Activated naive CD8-positive, alpha-beta T cell (primary cell): ENCODE data around the gene YWHAB.

Experiments
- H3K27ac Mint-ChIP-seq: one replicate; pipeline ENCODE4 v1.8.0; 2021; ENCODE audit warnings: mixed read lengths
- H3K27me3 Mint-ChIP-seq: one replicate; pipeline ENCODE4 v1.8.0; 2021; ENCODE audit warnings: mixed read lengths
- H3K36me3 Mint-ChIP-seq: one replicate; pipeline ENCODE4 v1.8.0; 2021; ENCODE audit warnings: mixed read lengths
- H3K4me1 Mint-ChIP-seq: one replicate; pipeline ENCODE4 v1.8.0; 2021; ENCODE audit warnings: low read depth, mixed read lengths
- H3K4me3 Mint-ChIP-seq: one replicate; pipeline ENCODE4 v1.8.0; 2021; ENCODE audit warnings: mild to moderate bottlenecking, mixed read lengths
- H3K9me3 Mint-ChIP-seq: one replicate; pipeline ENCODE4 v1.8.0; 2021; ENCODE audit warnings: low read depth, mixed read lengths

The YWHAB gene

DNA sequence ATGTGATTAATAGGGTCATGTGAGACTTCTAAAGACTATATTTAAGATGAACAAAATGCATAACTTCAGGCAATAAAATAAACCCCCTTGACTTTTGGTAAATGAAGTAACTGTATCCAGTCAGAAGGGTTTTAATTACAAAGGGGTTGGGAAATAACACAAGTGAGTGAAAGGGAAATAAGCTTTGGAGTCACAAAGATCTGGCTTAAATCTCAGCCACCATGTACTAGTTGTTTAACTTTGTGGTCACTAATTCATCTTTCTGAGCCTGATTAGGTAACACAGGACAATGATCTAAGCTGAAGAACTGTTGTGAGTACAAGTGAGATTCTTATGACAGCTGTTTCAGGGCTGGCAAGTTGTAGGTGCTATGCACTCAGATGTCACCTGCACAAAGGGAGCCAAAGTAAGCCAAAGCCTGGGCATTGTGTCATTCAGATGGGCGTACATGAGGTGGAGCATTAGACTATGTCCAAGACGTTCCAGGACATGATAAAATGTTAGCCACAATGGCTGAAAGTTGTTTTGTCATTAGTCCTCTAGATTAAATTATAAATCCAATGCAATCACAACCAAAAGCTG, 60.9 kb downstream of the YWHAB start:
- Mint-ChIP-seq H3K4me3 (no peak overlapping the region), H3K36me3 (peaks cover 11% of the 10 kb centered on the region), H3K27me3 (no peaks in the 10 kb centered on the region), H3K4me1 (peaks cover 2% of the 10 kb centered on the region), H3K27ac (no peak overlapping the region), H3K9me3 (no peaks in the 10 kb centered on the region)

DNA sequence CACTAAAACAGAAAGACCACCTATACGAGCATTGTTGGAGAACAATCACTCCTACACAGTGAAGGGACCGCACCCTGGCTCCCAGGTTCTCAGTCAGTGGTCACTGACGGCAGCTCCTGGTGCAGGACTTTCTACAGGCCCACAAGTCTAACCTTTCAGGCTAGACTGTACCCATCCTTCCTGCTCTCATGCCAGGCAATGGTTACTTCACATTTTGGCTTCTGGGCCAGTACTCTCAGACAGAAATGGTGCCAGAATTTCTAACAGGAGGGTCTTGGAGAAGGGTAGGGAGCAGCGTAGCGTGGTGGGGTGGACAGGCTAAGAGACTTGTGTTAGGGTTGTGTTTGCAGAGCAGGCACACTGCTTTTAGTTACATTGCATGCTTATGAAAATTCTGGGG, 62.6 kb downstream of the YWHAB start:
- H3K9me3 Mint-ChIP-seq = no peaks in the 10 kb centered on the region
- H3K27ac Mint-ChIP-seq = no peak overlapping the region
- H3K4me3 Mint-ChIP-seq = no peak overlapping the region
- H3K4me1 Mint-ChIP-seq = peaks cover 10% of the 10 kb centered on the region
- no peaks in the 10 kb centered on the region for H3K27me3 Mint-ChIP-seq
- H3K36me3 Mint-ChIP-seq = peaks cover 11% of the 10 kb centered on the region

DNA sequence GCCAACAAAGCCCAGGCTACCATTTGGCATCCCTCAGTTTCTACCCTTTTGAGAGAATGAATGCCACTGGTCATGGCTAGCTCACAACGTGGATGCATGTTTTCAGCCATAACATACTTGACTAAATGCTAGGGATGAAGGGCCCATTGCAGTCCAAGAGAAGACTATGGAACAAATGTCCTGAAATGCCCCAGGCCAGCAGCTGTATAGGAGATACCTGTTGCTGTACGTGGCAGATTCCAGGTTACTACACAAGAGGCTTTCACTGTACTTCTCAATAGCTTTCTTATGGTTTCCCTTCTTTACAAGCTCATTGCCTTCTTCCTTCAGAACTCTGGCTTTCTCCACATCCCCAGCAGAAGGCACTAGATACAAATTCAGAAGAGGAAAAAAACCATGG, 63.0 kb downstream of the YWHAB start:
- no peaks in the 10 kb centered on the region for H3K9me3 Mint-ChIP-seq
- no peak overlapping the region for H3K4me3 Mint-ChIP-seq
- H3K4me1 Mint-ChIP-seq = peaks cover 14% of the 10 kb centered on the region
- H3K36me3 Mint-ChIP-seq = peaks cover 15% of the 10 kb centered on the region
- H3K27ac Mint-ChIP-seq = peak overlapping the region; percentile 34
- H3K27me3 Mint-ChIP-seq = no peaks in the 10 kb centered on the region

DNA sequence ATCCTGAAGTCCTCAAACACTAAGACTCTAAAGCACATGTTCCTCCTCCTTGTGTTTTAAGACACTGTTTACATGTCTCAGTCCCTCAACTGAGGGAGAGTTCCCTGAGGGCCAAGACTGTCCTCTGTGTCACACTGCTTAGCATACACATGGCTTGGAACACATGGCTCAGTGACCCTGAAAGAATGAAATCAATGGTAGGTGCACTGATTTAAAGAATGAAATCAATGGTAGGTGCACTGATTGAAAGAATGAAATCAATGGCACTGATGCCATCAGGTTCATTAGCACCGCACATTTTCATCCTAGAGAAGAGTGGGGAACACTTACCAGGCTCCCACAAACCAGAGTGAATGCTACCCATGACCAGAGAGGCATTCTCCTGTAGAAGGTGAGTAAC, 64.9 kb downstream of the YWHAB start:
- Mint-ChIP-seq H3K36me3 (peaks cover 19% of the 10 kb centered on the region), H3K4me3 (no peak overlapping the region), H3K27ac (peak overlapping the region; percentile 35), H3K27me3 (no peaks in the 10 kb centered on the region), H3K4me1 (peaks cover 21% of the 10 kb centered on the region), H3K9me3 (no peaks in the 10 kb centered on the region)

GRCh38 chr20:44952731-44953130, 67.2 kb downstream of the YWHAB start:
- Mint-ChIP-seq H3K4me1 (peaks cover 37% of the 10 kb centered on the region), H3K27ac (peak overlapping the region; percentile 51), H3K4me3 (no peak overlapping the region), H3K27me3 (no peaks in the 10 kb centered on the region), H3K9me3 (no peaks in the 10 kb centered on the region), H3K36me3 (peaks cover 14% of the 10 kb centered on the region)

DNA sequence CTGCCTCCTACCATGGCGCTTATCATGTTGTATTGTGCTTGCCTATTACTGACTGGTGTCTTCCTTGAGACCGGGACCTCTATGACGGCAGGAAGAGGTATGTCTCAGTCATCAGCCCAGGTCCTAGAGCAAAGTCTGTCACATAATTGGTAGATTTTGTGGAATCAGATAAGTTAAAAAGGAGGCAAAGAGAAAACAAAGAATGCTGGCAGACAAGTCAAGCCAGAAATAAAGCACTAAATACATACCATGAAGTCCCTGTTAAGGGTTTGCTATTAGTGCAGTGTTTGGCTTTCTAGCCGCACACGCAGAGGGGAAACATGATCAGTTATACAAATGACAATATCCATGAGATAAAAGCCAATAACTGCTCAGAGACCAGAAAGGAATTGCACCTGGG, 68.7 kb downstream of the YWHAB start:
- H3K4me1 Mint-ChIP-seq = peaks cover 50% of the 10 kb centered on the region
- H3K36me3 Mint-ChIP-seq = peaks cover 17% of the 10 kb centered on the region
- H3K27ac Mint-ChIP-seq = peak overlapping the region; percentile 3

DNA sequence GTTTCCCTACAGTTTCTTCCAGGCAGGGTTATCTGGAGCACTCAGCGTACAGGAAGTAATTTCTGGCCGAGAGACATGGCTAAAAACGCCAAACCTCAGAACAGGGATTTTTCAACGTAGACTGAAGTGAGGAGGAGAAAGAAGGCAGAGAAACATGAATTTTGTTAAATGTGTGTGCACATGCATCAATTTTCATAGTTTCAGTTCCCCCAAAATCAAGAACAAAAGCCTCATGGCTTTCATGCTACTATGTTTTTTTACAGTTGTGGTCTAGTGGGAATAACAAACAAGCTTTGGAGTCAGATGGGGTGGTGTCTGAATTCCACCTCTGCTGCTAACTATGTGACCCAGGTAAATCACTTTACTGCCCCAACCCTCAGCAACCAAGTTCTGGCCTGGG, 69.8 kb downstream of the YWHAB start:
- Mint-ChIP-seq H3K9me3 (no peaks in the 10 kb centered on the region), H3K4me3 (no peak overlapping the region), H3K4me1 (peaks cover 56% of the 10 kb centered on the region), H3K36me3 (peaks cover 15% of the 10 kb centered on the region), H3K27ac (no peak overlapping the region), H3K27me3 (no peaks in the 10 kb centered on the region)

More for the DNA sequence above, 68.7 kb downstream of the YWHAB start:
- Mint-ChIP-seq H3K27me3 (no peaks in the 10 kb centered on the region), H3K9me3 (no peaks in the 10 kb centered on the region), H3K4me3 (no peak overlapping the region)

GRCh38 chr20:44956410-44956809, 70.9 kb downstream of the YWHAB start:
- Mint-ChIP-seq H3K9me3 (no peaks in the 10 kb centered on the region), H3K36me3 (peaks cover 15% of the 10 kb centered on the region), H3K27me3 (no peaks in the 10 kb centered on the region), H3K27ac (peak overlapping the region; percentile 6), H3K4me1 (peaks cover 68% of the 10 kb centered on the region), H3K4me3 (no peak overlapping the region)
